Stomach smooth muscle (tissue), 2 donors: Measurements from ENCODE around the gene ADSS2.
"Not testable (repeated sequence)": the region's sequence is repeated elsewhere in the genome, so short reads cannot be mapped to it uniquely, and the experiment has no call there.

Experiments
- H3K27ac ChIP-seq: one replicate; pipeline ENCODE4 v1.7.0; 2013; ENCODE audit warnings: mild to moderate bottlenecking, low read length, inconsistent platforms
- H3K27me3 ChIP-seq, 2 donors: one replicate each; pipeline ENCODE4 v1.7.0; 2013; ENCODE audit warnings: low read length in 2 of 2; ENCODE audit not compliant: insufficient read depth in 2 of 2, control insufficient read depth in 1 of 2
- H3K36me3 ChIP-seq, 2 donors: one replicate each; pipeline ENCODE4 v1.7.0; 2013; ENCODE audit warnings: low read length in 2 of 2; ENCODE audit not compliant: control insufficient read depth in 2 of 2, insufficient read depth in 2 of 2
- H3K4me1 ChIP-seq: one replicate; pipeline ENCODE4 v1.7.0; 2013; ENCODE audit warnings: low read length; ENCODE audit not compliant: control insufficient read depth, insufficient read depth
- H3K4me3 ChIP-seq, 2 donors: one replicate each; pipeline ENCODE4 v1.7.0; 2013; ENCODE audit warnings: low read length in 2 of 2
- H3K9ac ChIP-seq, 2 donors: one replicate each; pipeline ENCODE4 v1.7.0; 2013; ENCODE audit warnings: low read length in 2 of 2, mild to moderate bottlenecking in 1 of 2
- H3K9me3 ChIP-seq, 2 donors: one replicate each; pipeline ENCODE4 v1.7.0; 2013; ENCODE audit warnings: low read length in 2 of 2; ENCODE audit not compliant: control insufficient read depth in 2 of 2
- donor health status: healthy.
- donor health status: Pancreatic carcinoma.

ADSS2 gene

DNA sequence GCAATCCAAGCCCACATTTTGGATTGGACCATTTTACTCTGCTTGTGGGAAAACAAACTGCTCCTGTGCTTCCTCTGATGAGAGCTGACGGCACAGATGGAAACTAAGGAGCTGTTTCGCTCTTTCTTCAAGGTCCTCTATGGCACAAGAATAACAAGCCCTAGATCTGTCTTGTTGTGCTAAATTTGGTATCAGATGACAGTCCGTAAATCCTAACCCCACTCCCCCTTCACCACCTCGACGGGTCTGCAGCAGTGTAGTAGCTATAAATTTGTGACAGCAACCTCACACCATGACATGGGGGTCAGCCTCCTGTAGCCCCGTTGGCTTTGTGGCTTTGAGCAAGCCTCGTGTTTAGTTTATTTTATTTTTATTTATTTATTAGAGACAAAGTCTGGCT lies 85.9 kb downstream of the ADSS2 start:
- Histone ChIP-seq H3K4me3 (no peak overlapping the region), H3K36me3 (no peaks in the 10 kb centered on the region), H3K27ac (no peak overlapping the region), H3K9me3 (no peaks in the 10 kb centered on the region), H3K27me3 (no peaks in the 10 kb centered on the region), H3K9ac (no peak overlapping the region), H3K4me1 (peaks cover 5% of the 10 kb centered on the region)

DNA sequence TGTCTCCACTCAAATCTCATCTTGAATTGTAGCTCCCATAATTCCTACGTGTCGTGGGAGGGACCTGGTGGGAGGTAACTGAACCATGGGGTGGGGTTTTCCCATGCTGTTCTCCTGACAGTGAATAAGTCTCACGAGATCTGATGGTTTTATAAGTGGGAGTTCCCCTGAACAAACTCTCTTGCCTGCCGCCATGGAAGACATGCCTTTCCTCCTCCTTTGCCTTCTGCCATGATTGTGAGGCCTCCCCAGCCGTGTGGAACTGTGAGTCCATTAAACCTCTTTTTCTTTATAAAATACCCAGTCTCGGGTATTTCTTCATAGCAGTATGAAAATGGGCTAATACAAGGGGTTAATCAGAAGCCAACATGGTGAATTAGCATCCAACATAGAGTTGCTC lies 86.4 kb downstream of the ADSS2 start:
- H3K4me1 ChIP-seq, H3K27ac ChIP-seq: not testable (repeated sequence)

DNA sequence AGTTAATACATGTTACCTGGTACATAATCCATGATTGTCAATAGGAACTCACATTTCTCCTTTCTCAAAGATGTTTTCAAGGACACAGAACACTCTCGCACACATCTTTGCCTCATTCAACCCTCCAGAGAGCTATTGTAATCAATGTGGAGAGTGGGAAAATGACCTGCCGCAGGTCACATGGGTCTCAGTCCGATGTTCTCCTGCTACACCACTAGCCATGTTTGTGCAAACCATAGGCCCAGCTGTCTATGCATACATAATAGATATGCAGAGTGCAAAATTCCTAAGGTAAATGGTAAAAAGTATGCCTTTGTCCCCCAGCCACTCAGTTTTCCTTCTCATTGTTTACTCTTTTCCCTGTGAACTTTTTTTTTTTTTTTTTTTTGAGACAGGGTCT lies 89.2 kb downstream of the ADSS2 start:
- peak overlapping the region; percentile 73 for H3K27ac ChIP-seq
- H3K4me3 ChIP-seq: peak overlapping the region in 1 of 2 donors; percentile 66
- H3K27me3 ChIP-seq: no peaks in the 10 kb centered on the region
- no peaks in the 10 kb centered on the region for H3K36me3 ChIP-seq
- H3K9me3 ChIP-seq: no peaks in the 10 kb centered on the region
- H3K4me1 ChIP-seq: peaks cover 5% of the 10 kb centered on the region
- peak overlapping the region; percentile 36 to 75 for H3K9ac ChIP-seq

More for the DNA sequence above, 86.4 kb downstream of the ADSS2 start:
- not testable (repeated sequence) for H3K4me3 ChIP-seq, H3K36me3 ChIP-seq, H3K27me3 ChIP-seq, H3K9me3 ChIP-seq, H3K9ac ChIP-seq

DNA sequence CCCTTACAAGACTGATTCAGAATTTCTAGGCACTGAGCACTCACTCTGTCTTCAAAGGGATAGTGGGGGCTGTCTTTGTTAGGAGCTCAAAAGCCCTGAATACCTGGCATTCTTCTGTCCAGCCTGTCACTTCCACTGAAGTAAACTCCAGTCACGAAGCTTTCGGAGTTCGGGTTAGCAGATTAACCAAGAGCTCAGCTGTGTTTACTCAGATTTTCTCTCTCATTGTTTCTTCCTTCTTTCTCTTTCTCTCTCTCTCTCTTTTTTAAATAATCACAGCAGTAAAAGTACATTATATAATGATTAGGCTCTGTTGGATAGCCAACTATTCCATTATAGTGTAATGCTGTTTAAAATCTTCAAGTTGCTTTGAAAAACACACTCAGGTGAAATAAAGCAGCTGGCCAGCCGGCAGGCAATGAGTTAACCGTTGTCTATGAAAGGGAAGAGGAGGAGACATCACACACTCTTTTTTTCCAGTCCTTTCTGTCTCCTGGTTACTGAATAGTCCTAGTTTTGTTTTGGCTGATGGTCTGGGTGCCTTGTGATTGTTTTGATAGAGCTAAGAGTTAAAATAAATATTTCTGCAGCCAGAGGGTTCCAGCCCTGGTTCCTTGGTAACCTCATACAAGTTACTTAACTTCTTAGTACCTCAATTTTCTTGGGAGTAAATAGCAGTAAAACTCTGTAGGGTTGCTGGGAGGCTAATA lies 89.8 kb downstream of the ADSS2 start:
- Histone ChIP-seq H3K36me3 (no peaks in the 10 kb centered on the region), H3K9me3 (no peaks in the 10 kb centered on the region), H3K27ac (peak overlapping the region; percentile 73), H3K27me3 (no peaks in the 10 kb centered on the region), H3K4me1 (peaks cover 5% of the 10 kb centered on the region), H3K4me3 (peak overlapping the region; percentile 40 to 66), H3K9ac (peak overlapping the region; percentile 36 to 75)
